Activated naive CD8-positive, alpha-beta T cell treated with anti-CD3 and anti-CD28 coated beads for 36 hours (primary cell): Measurements from ENCODE around the gene EFEMP2. TPM values are rescaled to one million over a fixed set of nuclear protein-coding genes. Genes with fewer than 3 reads are reported as not detected.

ENCODE experiments used
- DNase-seq: peaks from one replicate; pipeline ENCODE4 v3.0.0; 2021
- H3K27ac Mint-ChIP-seq: one replicate; pipeline ENCODE4 v1.8.0; 2022; ENCODE audit warnings: mild to moderate bottlenecking, moderate library complexity, mixed read lengths
- H3K27me3 Mint-ChIP-seq: one replicate; pipeline ENCODE4 v1.8.0; 2022; ENCODE audit warnings: mild to moderate bottlenecking, mixed read lengths
- H3K36me3 Mint-ChIP-seq: one replicate; pipeline ENCODE4 v1.8.0; 2021; ENCODE audit warnings: mild to moderate bottlenecking, mixed read lengths
- H3K4me1 Mint-ChIP-seq: one replicate; pipeline ENCODE4 v1.8.0; 2021; ENCODE audit warnings: mixed read lengths
- H3K4me3 Mint-ChIP-seq: one replicate; pipeline ENCODE4 v1.8.0; 2022; ENCODE audit warnings: mild to moderate bottlenecking, moderate library complexity, mixed read lengths
- H3K9me3 Mint-ChIP-seq: one replicate; pipeline ENCODE4 v1.8.0; 2022; ENCODE audit warnings: mixed read lengths
- total RNA-seq, 2 experiments: library from RNA; stranded (reverse); gene quantifications; one replicate each; pipeline ENCODE4 v1.2.3, GENCODE V29; 2021

Gene EFEMP2
- total RNA-seq, 2 experiments from 2014 or later, result 8.5 to 8.9 TPM

DNA sequence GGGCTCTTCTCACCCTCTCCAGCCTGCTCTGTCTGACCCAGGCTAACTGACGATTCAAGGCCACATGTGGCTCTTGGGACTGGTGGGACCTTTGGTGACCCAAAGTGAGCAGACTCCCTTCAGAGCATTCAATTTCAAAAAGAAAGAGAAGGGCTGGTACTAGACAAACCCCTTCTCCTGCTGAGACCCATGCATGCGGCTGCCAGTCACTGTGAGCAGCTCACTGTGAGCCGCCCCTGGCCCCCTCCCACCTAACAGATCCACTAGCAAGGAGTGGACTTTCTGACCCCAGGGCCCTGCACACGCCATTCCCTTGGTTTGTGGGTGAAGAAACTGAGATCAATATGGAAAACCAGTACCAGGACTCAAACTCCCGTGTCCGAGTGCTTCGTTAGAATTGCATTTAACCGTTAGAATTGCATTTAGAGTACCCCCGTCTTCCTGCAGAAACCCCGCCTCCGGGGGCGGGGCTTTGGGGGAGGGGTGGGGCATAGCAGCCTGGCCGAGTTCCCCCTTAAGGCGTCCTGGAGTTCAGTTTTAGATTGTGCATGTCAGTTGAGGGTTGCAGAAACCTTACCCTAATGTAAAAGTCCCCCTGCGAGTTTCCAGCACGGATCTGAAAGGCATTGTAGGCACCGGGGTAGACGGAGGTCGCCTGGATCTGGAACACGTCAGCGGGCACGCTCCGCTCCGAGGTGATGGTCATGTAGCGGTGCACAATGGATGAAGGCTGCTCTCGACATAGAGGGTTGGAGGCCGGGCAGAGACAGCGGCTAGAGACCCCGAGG lies 5.1 kb downstream of the EFEMP2 start:
- no peaks in the 10 kb centered on the region for H3K9me3 Mint-ChIP-seq
- H3K4me1 Mint-ChIP-seq, result peaks cover 24% of the 10 kb centered on the region
- no peak overlapping the region for H3K4me3 Mint-ChIP-seq
- no peak overlapping the region for H3K27ac Mint-ChIP-seq
- H3K36me3 Mint-ChIP-seq, result peaks cover 20% of the 10 kb centered on the region
- no peaks in the 10 kb centered on the region for H3K27me3 Mint-ChIP-seq
- no peak for DNase-seq

- Mint-ChIP-seq H3K36me3 (peaks cover 24% of the 10 kb centered on the region), H3K4me1 (peaks cover 26% of the 10 kb centered on the region), H3K9me3 (no peaks in the 10 kb centered on the region), H3K27ac (no peak overlapping the region), H3K27me3 (no peaks in the 10 kb centered on the region), H3K4me3 (no peak overlapping the region)
- DNase-seq, result no peak
Measured at GRCh38 chr11:65866509-65867283, 5.9 kb downstream of the EFEMP2 start.

DNA sequence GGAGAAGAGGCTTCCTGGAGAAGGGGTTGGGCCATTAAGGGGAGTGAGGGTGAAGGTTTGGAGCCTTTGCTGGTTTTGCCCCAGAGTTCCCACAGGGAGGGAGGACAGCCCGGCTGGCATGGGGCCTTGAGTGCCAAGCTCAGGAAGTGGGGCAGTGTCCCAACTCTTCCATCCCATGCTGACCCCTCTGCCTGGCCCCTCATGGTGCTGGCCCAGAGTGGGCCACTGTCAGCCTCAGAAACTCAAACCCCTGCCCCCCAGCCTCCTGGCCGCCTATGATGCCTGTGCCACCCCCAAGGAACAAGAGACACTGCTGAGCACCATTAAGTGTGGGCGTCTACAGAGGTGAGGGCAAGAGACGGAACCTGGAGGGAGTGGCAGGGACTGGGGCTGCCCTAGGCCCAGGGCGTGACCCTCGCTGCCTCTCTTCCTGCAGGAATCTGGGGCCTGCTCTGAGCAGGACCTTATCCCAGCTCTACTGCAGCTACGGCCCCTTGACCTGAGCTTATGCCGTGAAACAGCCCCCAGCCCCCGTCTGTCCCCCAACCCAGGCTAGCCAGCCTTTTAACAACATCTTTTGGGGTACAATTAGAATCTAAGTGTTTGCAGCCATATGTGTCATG lies 6.9 kb downstream of the EFEMP2 start:
- DNase-seq, result no peak
- H3K27ac Mint-ChIP-seq, result peak overlapping the region; percentile 39
- H3K36me3 Mint-ChIP-seq, result peaks cover 24% of the 10 kb centered on the region
- no peaks in the 10 kb centered on the region for H3K9me3 Mint-ChIP-seq
- no peaks in the 10 kb centered on the region for H3K27me3 Mint-ChIP-seq
- peaks cover 23% of the 10 kb centered on the region for H3K4me1 Mint-ChIP-seq
- no peak overlapping the region for H3K4me3 Mint-ChIP-seq

GRCh38 chr11:65864706-65865471 lies 7.7 kb downstream of the EFEMP2 start:
- no peaks in the 10 kb centered on the region for H3K9me3 Mint-ChIP-seq
- H3K36me3 Mint-ChIP-seq, result peaks cover 24% of the 10 kb centered on the region
- peaks cover 21% of the 10 kb centered on the region for H3K4me1 Mint-ChIP-seq
- peak overlapping the region; percentile 39 for H3K27ac Mint-ChIP-seq
- no peaks in the 10 kb centered on the region for H3K27me3 Mint-ChIP-seq
- DNase-seq, result no peak
- no peak overlapping the region for H3K4me3 Mint-ChIP-seq

GRCh38 chr11:65863889-65864705 lies 8.5 kb downstream of the EFEMP2 start:
- H3K36me3 Mint-ChIP-seq, result peaks cover 24% of the 10 kb centered on the region
- peaks cover 23% of the 10 kb centered on the region for H3K4me1 Mint-ChIP-seq
- no peak overlapping the region for H3K4me3 Mint-ChIP-seq
- no peaks in the 10 kb centered on the region for H3K27me3 Mint-ChIP-seq
- no peak for DNase-seq
- H3K27ac Mint-ChIP-seq, result peak overlapping the region; percentile 63
- H3K9me3 Mint-ChIP-seq, result no peaks in the 10 kb centered on the region

GRCh38 chr11:65862941-65863888 lies 9.4 kb downstream of the EFEMP2 start:
- Mint-ChIP-seq H3K4me1 (peaks cover 30% of the 10 kb centered on the region), H3K36me3 (peaks cover 24% of the 10 kb centered on the region), H3K4me3 (peak overlapping the region; percentile 41), H3K9me3 (no peaks in the 10 kb centered on the region), H3K27me3 (no peaks in the 10 kb centered on the region), H3K27ac (peak overlapping the region; percentile 36)
- DNase-seq, result no peak

GRCh38 chr11:65862191-65862735 lies 10.3 kb downstream of the EFEMP2 start:
- H3K4me3 Mint-ChIP-seq, result peak overlapping the region; percentile 95
- DNase-seq, result no peak
- H3K4me1 Mint-ChIP-seq, result peaks cover 30% of the 10 kb centered on the region
- H3K36me3 Mint-ChIP-seq, result peaks cover 18% of the 10 kb centered on the region
- no peaks in the 10 kb centered on the region for H3K27me3 Mint-ChIP-seq
- H3K27ac Mint-ChIP-seq, result no peak overlapping the region
- H3K9me3 Mint-ChIP-seq, result no peaks in the 10 kb centered on the region

DNA sequence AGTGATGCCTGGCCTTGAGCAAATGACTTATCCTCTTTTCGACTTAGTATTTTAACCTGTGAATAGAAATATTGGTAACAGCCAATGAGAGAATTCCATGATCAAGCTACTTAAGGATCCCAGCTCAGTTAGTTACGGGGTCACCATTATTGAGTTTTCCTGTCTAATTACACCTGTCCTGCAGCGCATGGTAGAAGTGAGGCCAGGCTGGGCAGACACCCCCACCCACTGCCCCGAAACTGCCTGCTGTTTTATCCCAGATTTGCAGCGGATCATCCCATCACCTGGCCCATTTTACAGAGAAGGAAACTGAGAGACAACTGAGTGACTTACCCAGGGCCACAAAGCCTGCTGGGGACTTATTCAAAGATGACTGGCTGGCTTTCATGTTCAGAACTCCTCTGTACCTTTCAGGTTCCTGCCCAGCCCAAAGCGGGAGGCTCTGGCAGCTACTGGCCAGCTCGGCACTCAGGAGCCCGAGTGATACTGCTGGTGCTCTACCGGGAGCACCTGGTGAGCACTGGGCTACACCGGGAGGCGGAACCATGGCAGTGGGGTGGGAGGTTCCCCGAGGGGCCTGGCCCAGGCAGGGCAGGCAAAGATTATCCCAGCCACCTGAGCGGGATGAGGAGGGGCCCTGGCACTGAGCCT lies 10.9 kb downstream of the EFEMP2 start:
- no peak for DNase-seq
- Mint-ChIP-seq H3K27ac (peak overlapping the region; percentile 98), H3K4me1 (peaks cover 32% of the 10 kb centered on the region), H3K9me3 (no peaks in the 10 kb centered on the region), H3K4me3 (peak overlapping the region; percentile 95), H3K27me3 (no peaks in the 10 kb centered on the region), H3K36me3 (peaks cover 19% of the 10 kb centered on the region)

- DNase-seq, result no peak
- Mint-ChIP-seq H3K27me3 (no peaks in the 10 kb centered on the region), H3K4me1 (peaks cover 38% of the 10 kb centered on the region), H3K27ac (peak overlapping the region; percentile 98), H3K36me3 (peaks cover 24% of the 10 kb centered on the region), H3K4me3 (peak overlapping the region; percentile 95), H3K9me3 (no peaks in the 10 kb centered on the region)
Measured at GRCh38 chr11:65861165-65861505, 11.5 kb downstream of the EFEMP2 start.

DNA sequence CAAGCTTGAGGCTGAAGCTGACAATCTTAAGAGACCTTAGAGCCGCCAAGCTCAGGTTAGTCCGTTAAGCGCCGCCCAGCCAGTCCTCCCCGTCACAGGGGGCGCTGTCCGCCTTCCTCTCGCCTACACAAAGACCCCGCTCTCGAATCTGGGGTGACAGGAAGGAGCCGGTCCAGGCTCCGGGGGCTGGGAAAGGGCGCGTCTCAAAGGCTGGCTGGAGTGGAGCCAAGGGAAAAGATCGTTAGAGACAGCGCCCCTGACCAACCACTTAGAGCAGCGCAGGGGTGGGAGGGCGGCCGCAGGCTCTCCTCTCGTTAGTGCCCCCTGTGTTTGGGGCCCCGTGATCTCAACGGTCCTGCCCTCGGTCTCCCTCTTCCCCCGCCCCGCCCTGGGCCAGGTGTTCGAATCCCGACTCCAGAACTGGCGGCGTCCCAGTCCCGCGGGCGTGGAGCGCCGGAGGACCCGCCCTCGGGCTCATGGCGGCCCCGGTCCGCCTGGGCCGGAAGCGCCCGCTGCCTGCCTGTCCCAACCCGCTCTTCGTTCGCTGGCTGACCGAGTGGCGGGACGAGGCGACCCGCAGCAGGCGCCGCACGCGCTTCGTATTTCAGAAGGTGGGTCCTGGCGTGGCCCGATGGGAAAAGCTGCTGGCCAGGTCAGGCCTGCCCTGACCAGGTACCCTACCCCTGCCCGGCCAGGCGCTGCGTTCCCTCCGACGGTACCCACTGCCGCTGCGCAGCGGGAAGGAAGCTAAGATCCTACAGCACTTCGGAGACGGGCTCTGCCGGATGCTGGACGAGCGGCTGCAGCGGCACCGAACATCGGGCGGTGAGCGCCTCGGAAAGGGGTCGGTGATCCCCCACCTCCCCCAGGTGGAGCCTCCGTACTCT lies 12.1 kb downstream of the EFEMP2 start, which contains the start of gene MUS81:
Gene MUS81, plus strand, starts transcription at position 156 of the 887 bp plus-strand sequence. Its CDS starts 321 bp downstream, at position 477.
- Mint-ChIP-seq H3K27ac (peak within 1 kb of the TSS; percentile 98), H3K27me3 (no peaks in the 10 kb centered on the region), H3K4me1 (peaks cover 44% of the 10 kb centered on the region), H3K36me3 (peaks cover 30% of the 10 kb centered on the region), H3K4me3 (peak within 1 kb of the TSS; percentile 95), H3K9me3 (no peaks in the 10 kb centered on the region)
- DNase-seq, result peak; percentile 96

DNA sequence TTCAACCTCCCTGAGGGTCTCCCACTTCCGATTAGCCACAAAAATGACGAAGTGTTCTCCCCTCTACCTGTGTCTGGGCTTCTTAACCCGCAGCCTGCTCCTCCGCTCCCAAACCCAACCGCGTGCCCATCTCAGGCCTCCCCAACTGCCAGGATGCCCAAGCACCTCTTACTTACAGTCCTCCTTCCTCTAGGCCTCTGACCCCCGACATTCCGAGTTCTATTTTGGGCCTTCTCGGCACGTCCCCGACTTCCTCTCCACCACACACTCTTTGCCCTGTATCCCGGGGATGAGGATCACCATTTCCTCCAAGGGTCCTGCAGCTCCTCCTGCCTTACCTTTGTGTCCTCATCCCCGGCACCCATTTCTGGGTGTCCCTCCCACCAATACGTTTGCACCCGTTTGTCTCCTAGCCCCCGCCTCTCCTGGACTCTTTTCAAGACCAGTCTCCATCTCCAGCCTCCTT lies 12.8 kb downstream of the EFEMP2 start:
- Mint-ChIP-seq H3K27me3 (no peaks in the 10 kb centered on the region), H3K4me3 (peak overlapping the region; percentile 95), H3K9me3 (no peaks in the 10 kb centered on the region), H3K4me1 (peaks cover 47% of the 10 kb centered on the region), H3K27ac (peak overlapping the region; percentile 98), H3K36me3 (peaks cover 29% of the 10 kb centered on the region)
- DNase-seq, result no peak
